ENCODE results near the gene GDF3.

DNA sequence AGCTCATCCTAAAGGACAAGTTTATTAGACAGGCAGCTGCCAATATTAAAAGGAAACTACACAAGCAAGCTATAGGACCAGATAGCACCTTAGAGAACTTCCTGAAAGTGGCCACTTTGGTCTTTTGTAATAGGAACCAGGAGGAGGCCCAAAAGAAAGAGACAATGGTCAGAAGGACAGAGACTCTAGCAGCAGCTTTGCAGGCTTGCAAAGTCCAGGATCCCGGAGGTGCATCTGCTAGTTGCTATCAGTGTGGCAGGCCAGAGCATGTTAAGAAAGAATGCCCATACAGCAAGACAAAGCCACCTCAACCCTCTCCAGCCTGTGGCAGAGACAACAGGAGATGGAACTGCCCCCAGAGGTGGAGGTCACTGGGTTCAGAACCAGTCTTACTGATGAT, 53.3 kb downstream of the GDF3 start:
- no peak for TF ChIP-seq KLF6 (CRISPR knock-in tag; IDR thresholded peaks at IDR 0.05; ENCODE audit: borderline replicate concordance)
- TF ChIP-seq POLR2A (conservative IDR thresholded peaks at IDR 0.05) = no peak
- no peak for TF ChIP-seq GABPB2 (CRISPR knock-in tag; conservative IDR thresholded peaks at IDR 0.05)
- TF ChIP-seq FOS (IDR thresholded peaks at IDR 0.05; ENCODE audit: extremely low read depth, insufficient read length) = no peak
- TF ChIP-seq, protein P1, sequence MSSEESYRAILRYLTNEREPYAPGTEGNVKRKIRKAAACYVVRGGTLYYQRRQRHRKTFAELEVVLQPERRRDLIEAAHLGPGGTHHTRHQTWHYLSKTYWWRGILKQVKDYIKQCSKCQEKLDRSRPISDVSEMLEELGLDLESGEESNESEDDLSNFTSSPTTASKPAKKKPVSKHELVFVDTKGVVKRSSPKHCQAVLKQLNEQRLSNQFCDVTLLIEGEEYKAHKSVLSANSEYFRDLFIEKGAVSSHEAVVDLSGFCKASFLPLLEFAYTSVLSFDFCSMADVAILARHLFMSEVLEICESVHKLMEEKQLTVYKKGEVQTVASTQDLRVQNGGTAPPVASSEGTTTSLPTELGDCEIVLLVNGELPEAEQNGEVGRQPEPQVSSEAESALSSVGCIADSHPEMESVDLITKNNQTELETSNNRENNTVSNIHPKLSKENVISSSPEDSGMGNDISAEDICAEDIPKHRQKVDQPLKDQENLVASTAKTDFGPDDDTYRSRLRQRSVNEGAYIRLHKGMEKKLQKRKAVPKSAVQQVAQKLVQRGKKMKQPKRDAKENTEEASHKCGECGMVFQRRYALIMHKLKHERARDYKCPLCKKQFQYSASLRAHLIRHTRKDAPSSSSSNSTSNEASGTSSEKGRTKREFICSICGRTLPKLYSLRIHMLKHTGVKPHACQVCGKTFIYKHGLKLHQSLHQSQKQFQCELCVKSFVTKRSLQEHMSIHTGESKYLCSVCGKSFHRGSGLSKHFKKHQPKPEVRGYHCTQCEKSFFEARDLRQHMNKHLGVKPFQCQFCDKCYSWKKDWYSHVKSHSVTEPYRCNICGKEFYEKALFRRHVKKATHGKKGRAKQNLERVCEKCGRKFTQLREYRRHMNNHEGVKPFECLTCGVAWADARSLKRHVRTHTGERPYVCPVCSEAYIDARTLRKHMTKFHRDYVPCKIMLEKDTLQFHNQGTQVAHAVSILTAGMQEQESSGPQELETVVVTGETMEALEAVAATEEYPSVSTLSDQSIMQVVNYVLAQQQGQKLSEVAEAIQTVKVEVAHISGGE (CRISPR knock-in tag; IDR thresholded peaks at IDR 0.05) = no peak
- TF ChIP-seq CEBPB (tag; IDR thresholded peaks at IDR 0.05) = no peak
- TF ChIP-seq, protein P2, sequence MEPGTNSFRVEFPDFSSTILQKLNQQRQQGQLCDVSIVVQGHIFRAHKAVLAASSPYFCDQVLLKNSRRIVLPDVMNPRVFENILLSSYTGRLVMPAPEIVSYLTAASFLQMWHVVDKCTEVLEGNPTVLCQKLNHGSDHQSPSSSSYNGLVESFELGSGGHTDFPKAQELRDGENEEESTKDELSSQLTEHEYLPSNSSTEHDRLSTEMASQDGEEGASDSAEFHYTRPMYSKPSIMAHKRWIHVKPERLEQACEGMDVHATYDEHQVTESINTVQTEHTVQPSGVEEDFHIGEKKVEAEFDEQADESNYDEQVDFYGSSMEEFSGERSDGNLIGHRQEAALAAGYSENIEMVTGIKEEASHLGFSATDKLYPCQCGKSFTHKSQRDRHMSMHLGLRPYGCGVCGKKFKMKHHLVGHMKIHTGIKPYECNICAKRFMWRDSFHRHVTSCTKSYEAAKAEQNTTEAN (CRISPR knock-in tag; IDR thresholded peaks at IDR 0.05) = no peak
- TF ChIP-seq, protein P3, sequence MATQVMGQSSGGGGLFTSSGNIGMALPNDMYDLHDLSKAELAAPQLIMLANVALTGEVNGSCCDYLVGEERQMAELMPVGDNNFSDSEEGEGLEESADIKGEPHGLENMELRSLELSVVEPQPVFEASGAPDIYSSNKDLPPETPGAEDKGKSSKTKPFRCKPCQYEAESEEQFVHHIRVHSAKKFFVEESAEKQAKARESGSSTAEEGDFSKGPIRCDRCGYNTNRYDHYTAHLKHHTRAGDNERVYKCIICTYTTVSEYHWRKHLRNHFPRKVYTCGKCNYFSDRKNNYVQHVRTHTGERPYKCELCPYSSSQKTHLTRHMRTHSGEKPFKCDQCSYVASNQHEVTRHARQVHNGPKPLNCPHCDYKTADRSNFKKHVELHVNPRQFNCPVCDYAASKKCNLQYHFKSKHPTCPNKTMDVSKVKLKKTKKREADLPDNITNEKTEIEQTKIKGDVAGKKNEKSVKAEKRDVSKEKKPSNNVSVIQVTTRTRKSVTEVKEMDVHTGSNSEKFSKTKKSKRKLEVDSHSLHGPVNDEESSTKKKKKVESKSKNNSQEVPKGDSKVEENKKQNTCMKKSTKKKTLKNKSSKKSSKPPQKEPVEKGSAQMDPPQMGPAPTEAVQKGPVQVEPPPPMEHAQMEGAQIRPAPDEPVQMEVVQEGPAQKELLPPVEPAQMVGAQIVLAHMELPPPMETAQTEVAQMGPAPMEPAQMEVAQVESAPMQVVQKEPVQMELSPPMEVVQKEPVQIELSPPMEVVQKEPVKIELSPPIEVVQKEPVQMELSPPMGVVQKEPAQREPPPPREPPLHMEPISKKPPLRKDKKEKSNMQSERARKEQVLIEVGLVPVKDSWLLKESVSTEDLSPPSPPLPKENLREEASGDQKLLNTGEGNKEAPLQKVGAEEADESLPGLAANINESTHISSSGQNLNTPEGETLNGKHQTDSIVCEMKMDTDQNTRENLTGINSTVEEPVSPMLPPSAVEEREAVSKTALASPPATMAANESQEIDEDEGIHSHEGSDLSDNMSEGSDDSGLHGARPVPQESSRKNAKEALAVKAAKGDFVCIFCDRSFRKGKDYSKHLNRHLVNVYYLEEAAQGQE (IDR thresholded peaks at IDR 0.05; ENCODE audit: borderline replicate concordance) = no peak
- TF ChIP-seq, protein P3 (CRISPR knock-in tag; IDR thresholded peaks at IDR 0.05; ENCODE audit: low read depth) = no peak
- TF ChIP-seq CHD1 (IDR thresholded peaks at IDR 0.05; ENCODE audit: low read length) = no peak
- TF ChIP-seq, protein P4, sequence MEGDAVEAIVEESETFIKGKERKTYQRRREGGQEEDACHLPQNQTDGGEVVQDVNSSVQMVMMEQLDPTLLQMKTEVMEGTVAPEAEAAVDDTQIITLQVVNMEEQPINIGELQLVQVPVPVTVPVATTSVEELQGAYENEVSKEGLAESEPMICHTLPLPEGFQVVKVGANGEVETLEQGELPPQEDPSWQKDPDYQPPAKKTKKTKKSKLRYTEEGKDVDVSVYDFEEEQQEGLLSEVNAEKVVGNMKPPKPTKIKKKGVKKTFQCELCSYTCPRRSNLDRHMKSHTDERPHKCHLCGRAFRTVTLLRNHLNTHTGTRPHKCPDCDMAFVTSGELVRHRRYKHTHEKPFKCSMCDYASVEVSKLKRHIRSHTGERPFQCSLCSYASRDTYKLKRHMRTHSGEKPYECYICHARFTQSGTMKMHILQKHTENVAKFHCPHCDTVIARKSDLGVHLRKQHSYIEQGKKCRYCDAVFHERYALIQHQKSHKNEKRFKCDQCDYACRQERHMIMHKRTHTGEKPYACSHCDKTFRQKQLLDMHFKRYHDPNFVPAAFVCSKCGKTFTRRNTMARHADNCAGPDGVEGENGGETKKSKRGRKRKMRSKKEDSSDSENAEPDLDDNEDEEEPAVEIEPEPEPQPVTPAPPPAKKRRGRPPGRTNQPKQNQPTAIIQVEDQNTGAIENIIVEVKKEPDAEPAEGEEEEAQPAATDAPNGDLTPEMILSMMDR (IDR thresholded peaks at IDR 0.05 in 2 of 3, conservative IDR thresholded peaks at IDR 0.05 in 1 of 3; ENCODE audit: insufficient read depth in 2 of 3, low read depth in 1 of 3, low read length in 3 of 3) = no peak
- TF ChIP-seq POLR2AphosphoS2 (IDR thresholded peaks at IDR 0.05; ENCODE audit: low read length) = no peak
